ENCODE measurements around the gene SNX17. TPM values are rescaled to one million over a fixed set of nuclear protein-coding genes. Genes with fewer than 3 reads are reported as not detected.

Gene SNX17
- total RNA-seq, 1 experiment from 2014 or later, result 116 TPM

DNA sequence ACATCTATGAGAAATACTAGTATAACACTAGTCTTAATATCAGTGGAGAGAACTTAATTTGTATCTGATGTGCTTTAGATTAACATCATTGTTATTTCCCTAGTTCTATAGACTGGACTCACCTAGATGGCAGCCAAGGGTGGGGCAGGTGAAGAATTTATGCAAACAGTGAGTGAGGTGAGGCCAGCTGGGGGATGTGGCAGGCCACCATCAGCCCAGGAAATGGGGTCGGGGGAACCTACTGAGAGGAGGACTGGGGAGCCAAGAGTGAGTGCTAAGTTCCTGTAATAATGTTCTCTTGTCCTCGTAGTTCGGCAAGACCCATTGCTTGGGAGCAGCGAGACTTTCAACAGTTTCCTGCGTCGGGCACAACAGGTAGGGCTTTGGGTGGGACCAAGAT is 2.5 kb downstream of the SNX17 start:
- H3K36me3 ChIP-seq (ENCODE audit: control insufficient read depth, insufficient read depth, low read length), result peaks cover 9% of the 10 kb centered on the region
- POLR2A ChIA-PET, result interaction anchor here (0.6 kb wide), 1 partner anchor 20 kb away, joined by 6 read pairs; no protein-coding TSS in a partner anchor

DNA sequence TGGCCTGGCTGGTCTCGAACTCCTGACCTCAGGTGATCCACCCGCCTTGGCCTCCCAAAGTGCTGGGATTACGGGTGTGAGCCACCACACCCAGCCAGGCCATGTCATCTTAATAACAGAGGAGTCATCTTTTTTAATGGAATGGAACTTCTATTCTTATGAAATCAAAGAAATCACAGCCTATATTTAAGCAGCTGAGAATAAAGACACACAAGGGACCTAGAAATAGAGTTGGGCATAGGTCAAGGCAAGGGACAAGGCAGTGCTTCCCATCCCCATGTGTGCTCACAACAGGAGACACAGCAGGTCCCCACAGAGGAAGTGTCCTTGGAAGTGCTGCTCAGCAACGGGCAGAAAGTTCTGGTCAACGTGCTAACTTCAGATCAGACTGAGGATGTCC is 3.2 kb downstream of the SNX17 start:
- Histone ChIP-seq H3K36me3 (ENCODE audit: control insufficient read depth, insufficient read depth, low read length) (peaks cover 8% of the 10 kb centered on the region), H3K27me3 (ENCODE audit: control insufficient read depth, insufficient read depth, low read length) (no peaks in the 10 kb centered on the region), H3K4me1 (ENCODE audit: control insufficient read depth, insufficient read depth, low read length) (peaks cover 44% of the 10 kb centered on the region), H3K4me3 (ENCODE audit: low read depth in 2 of 2, low read length in 2 of 2) (no peak overlapping the region), H3K9me3 (ENCODE audit: control insufficient read depth, insufficient read depth, low read depth, low read length) (no peaks in the 10 kb centered on the region), H3K27ac (ENCODE audit: low read length) (no peak overlapping the region)
- ChIA-PET POLR2A (interaction anchor here (0.6 kb wide), 1 partner anchor 21 kb away, joined by 6 read pairs; no protein-coding TSS in a partner anchor), CTCF (no interaction called here)
- BruUV-seq (replicated peaks), result no TSS peak
- no peak for TF ChIP-seq TCF7L2 (IDR thresholded peaks at IDR 0.05; ENCODE audit: low read depth, low read length)
- TF ChIP-seq, protein P1, sequence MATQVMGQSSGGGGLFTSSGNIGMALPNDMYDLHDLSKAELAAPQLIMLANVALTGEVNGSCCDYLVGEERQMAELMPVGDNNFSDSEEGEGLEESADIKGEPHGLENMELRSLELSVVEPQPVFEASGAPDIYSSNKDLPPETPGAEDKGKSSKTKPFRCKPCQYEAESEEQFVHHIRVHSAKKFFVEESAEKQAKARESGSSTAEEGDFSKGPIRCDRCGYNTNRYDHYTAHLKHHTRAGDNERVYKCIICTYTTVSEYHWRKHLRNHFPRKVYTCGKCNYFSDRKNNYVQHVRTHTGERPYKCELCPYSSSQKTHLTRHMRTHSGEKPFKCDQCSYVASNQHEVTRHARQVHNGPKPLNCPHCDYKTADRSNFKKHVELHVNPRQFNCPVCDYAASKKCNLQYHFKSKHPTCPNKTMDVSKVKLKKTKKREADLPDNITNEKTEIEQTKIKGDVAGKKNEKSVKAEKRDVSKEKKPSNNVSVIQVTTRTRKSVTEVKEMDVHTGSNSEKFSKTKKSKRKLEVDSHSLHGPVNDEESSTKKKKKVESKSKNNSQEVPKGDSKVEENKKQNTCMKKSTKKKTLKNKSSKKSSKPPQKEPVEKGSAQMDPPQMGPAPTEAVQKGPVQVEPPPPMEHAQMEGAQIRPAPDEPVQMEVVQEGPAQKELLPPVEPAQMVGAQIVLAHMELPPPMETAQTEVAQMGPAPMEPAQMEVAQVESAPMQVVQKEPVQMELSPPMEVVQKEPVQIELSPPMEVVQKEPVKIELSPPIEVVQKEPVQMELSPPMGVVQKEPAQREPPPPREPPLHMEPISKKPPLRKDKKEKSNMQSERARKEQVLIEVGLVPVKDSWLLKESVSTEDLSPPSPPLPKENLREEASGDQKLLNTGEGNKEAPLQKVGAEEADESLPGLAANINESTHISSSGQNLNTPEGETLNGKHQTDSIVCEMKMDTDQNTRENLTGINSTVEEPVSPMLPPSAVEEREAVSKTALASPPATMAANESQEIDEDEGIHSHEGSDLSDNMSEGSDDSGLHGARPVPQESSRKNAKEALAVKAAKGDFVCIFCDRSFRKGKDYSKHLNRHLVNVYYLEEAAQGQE (IDR thresholded peaks at IDR 0.05; ENCODE audit: insufficient read depth in 1 of 2, low read depth in 2 of 2, low read length in 1 of 2), result no peak
- TF ChIP-seq, protein P2, sequence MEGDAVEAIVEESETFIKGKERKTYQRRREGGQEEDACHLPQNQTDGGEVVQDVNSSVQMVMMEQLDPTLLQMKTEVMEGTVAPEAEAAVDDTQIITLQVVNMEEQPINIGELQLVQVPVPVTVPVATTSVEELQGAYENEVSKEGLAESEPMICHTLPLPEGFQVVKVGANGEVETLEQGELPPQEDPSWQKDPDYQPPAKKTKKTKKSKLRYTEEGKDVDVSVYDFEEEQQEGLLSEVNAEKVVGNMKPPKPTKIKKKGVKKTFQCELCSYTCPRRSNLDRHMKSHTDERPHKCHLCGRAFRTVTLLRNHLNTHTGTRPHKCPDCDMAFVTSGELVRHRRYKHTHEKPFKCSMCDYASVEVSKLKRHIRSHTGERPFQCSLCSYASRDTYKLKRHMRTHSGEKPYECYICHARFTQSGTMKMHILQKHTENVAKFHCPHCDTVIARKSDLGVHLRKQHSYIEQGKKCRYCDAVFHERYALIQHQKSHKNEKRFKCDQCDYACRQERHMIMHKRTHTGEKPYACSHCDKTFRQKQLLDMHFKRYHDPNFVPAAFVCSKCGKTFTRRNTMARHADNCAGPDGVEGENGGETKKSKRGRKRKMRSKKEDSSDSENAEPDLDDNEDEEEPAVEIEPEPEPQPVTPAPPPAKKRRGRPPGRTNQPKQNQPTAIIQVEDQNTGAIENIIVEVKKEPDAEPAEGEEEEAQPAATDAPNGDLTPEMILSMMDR (IDR thresholded peaks at IDR 0.05), result no peak
- no peak for TF ChIP-seq SIN3A (IDR thresholded peaks at IDR 0.05; ENCODE audit: borderline replicate concordance, insufficient read depth, low read depth, low read length)
- no peak for TF ChIP-seq POLR2AphosphoS5 (IDR thresholded peaks at IDR 0.05; ENCODE audit: low read depth, low read length)
- ATAC-seq (no peak), DNase-seq (ENCODE audit: low read depth, low spot score) (no peak)
- in situ Hi-C loops (cut with HindIII; ENCODE audit: low pct_unique_long_range_greater_than_20kb, low sequenced_read_pairs) (no loop called here), intact Hi-C loops (cut with micrococcal nuclease; ENCODE audit: unreplicated experiment) (no loop called here)

More for the DNA sequence above, 2.5 kb downstream of the SNX17 start:
- no peak for ATAC-seq
- Histone ChIP-seq H3K27ac (ENCODE audit: low read length) (no peak overlapping the region), H3K27me3 (ENCODE audit: control insufficient read depth, insufficient read depth, low read length) (no peaks in the 10 kb centered on the region), H3K4me1 (ENCODE audit: control insufficient read depth, insufficient read depth, low read length) (peaks cover 39% of the 10 kb centered on the region), H3K9me3 (ENCODE audit: control insufficient read depth, insufficient read depth, low read depth, low read length) (no peaks in the 10 kb centered on the region), H3K4me3 (ENCODE audit: low read depth in 2 of 2, low read length in 2 of 2) (no peak overlapping the region)
- TF ChIP-seq SIN3A (IDR thresholded peaks at IDR 0.05; ENCODE audit: borderline replicate concordance, insufficient read depth, low read depth, low read length), result no peak
- TF ChIP-seq TCF7L2 (IDR thresholded peaks at IDR 0.05; ENCODE audit: low read depth, low read length), result no peak
- no peak for TF ChIP-seq POLR2AphosphoS5 (IDR thresholded peaks at IDR 0.05; ENCODE audit: low read depth, low read length)
- TF ChIP-seq, protein P2 (IDR thresholded peaks at IDR 0.05), result no peak
- TF ChIP-seq, protein P1 (IDR thresholded peaks at IDR 0.05; ENCODE audit: insufficient read depth in 1 of 2, low read depth in 2 of 2, low read length in 1 of 2), result no peak
- DNase-seq (ENCODE audit: low read depth, low spot score), result no peak
- CTCF ChIA-PET, result no interaction called here
- in situ Hi-C loops (cut with HindIII; ENCODE audit: low pct_unique_long_range_greater_than_20kb, low sequenced_read_pairs), result no loop called here
- intact Hi-C loops (cut with micrococcal nuclease; ENCODE audit: unreplicated experiment), result no loop called here
- BruUV-seq (replicated peaks), result no TSS peak
